OCI-LY7 (cell line): Measurements from ENCODE around the gene TAOK1. TPM values are rescaled to one million over a fixed set of nuclear protein-coding genes. Genes with fewer than 3 reads are reported as not detected.

Experiments
- BruUV-seq: library from RNA; stranded (reverse); fragments of 400-500 nt; replicated peaks from 2 replicates; lab custom pipeline; 2021; lab: Mats Ljungman, UMichigan
- CTCF ChIA-PET: fragments of 300-600 bp; sonication (Branson Sonifier 250); formaldehyde crosslinking; loops from one replicate; lab custom pipeline; 2022; ENCODE audit warnings: antibody characterized with exemption; ENCODE audit not compliant: unreplicated experiment; lab: Charles Lee
- POLR2A ChIA-PET: fragments of 300-600 bp; sonication (Branson Sonifier 250); formaldehyde crosslinking; loops from one replicate; lab custom pipeline; 2022; ENCODE audit warnings: antibody characterized with exemption; lab: Charles Lee
- DNase-seq: peaks from one replicate; pipeline ENCODE4 v3.0.0-alpha.2; 2015; ENCODE audit warnings: low spot score
- H2AFZ ChIP-seq: fragments of 200-600 bp; sonication (generic), shearing (Covaris generic); 2 replicates; pipeline ENCODE4 v1.6.1; 2014; ENCODE audit warnings: mild to moderate bottlenecking, antibody characterized with exemption, low read length, moderate library complexity
- H3K27ac ChIP-seq: fragments of 200-600 bp; sonication (generic); 2 replicates; pipeline ENCODE4 v1.5.1; 2014; ENCODE audit warnings: mixed run types, low read depth, mild to moderate bottlenecking, moderate library complexity, low read length, inconsistent platforms; ENCODE audit not compliant: poor library complexity, severe bottlenecking
- H3K36me3 ChIP-seq: fragments of 200-600 bp; sonication (generic); 2 replicates; pipeline ENCODE4 v1.6.1; 2014; ENCODE audit warnings: mild to moderate bottlenecking, antibody characterized with exemption, low read length, moderate library complexity, mixed read lengths; ENCODE audit not compliant: insufficient read depth
- H3K4me1 ChIP-seq: fragments of 200-600 bp; sonication (generic); 2 replicates; pipeline ENCODE4 v1.5.1; 2014; ENCODE audit warnings: mild to moderate bottlenecking, low read length; ENCODE audit not compliant: insufficient read depth, poor library complexity, severe bottlenecking
- H3K4me2 ChIP-seq: fragments of 200-600 bp; sonication (generic); 2 replicates; pipeline ENCODE4 v1.6.1; 2014; ENCODE audit warnings: mild to moderate bottlenecking, low read length
- H3K4me3 ChIP-seq: fragments of 200-600 bp; sonication (generic); 2 replicates; pipeline ENCODE4 v1.5.1; 2014; ENCODE audit warnings: mild to moderate bottlenecking, low read depth, low read length; ENCODE audit not compliant: poor library complexity, severe bottlenecking
- H3K79me2 ChIP-seq: fragments of 200-600 bp; sonication (generic); 2 replicates; pipeline ENCODE4 v1.6.1; 2016; ENCODE audit warnings: low read depth, mild to moderate bottlenecking, low read length, moderate library complexity, mixed read lengths; ENCODE audit not compliant: insufficient read depth
- H3K9me2 ChIP-seq: fragments of 200-600 bp; sonication (generic); 2 replicates; pipeline ENCODE4 v1.6.1; 2016; ENCODE audit warnings: mild to moderate bottlenecking, low read length, mixed read lengths; ENCODE audit not compliant: insufficient read depth
- H3K9me3 ChIP-seq: fragments of 200-600 bp; sonication (generic); 2 replicates; pipeline ENCODE4 v1.6.1; 2014; ENCODE audit warnings: mild to moderate bottlenecking, mixed run types, low read length, mixed read lengths
- H4K20me1 ChIP-seq: fragments of 200-600 bp; sonication (generic); 2 replicates; pipeline ENCODE4 v1.6.1; 2014; ENCODE audit warnings: mild to moderate bottlenecking, antibody characterized with exemption, low read length, moderate library complexity, mixed read lengths; ENCODE audit not compliant: insufficient read depth
- EZH2phosphoT487 ChIP-seq: fragments of 200-600 bp; sonication (generic); IDR thresholded peaks from 2 replicates; pipeline ENCODE4 v1.6.1; 2018; ENCODE audit warnings: low read depth, borderline replicate concordance, mild to moderate bottlenecking, mixed run types, antibody characterized with exemption, low read length, moderate library complexity, mixed read lengths
- intact Hi-C: fragments of 100-400 bp; cut with micrococcal nuclease; formaldehyde crosslinking; loops from one replicate; pipeline ENCODE4 v1.10.0; 2022; ENCODE audit not compliant: unreplicated experiment
- total RNA-seq, 2 experiments: library from RNA; depleted of rRNA in 1 of 2; stranded (reverse); fragments of >200 nt in 1 of 2; shearing (Covaris generic) in 1 of 2; gene quantifications; 2 replicates each; pipeline ENCODE4 v1.2.3, GENCODE V29; 2014 to 2022
- TF ChIP-seq, protein P1 (sequence below): fragments of 200-600 bp; sonication (generic); conservative IDR thresholded peaks from 2 replicates; pipeline ENCODE4 v1.5.1; 2014; ENCODE audit warnings: mild to moderate bottlenecking, antibody characterized with exemption, low read length, moderate library complexity, mixed read lengths

TAOK1 gene
- total RNA-seq, 2 experiments from 2014 or later, result 30.4 to 46.8 TPM

DNA sequence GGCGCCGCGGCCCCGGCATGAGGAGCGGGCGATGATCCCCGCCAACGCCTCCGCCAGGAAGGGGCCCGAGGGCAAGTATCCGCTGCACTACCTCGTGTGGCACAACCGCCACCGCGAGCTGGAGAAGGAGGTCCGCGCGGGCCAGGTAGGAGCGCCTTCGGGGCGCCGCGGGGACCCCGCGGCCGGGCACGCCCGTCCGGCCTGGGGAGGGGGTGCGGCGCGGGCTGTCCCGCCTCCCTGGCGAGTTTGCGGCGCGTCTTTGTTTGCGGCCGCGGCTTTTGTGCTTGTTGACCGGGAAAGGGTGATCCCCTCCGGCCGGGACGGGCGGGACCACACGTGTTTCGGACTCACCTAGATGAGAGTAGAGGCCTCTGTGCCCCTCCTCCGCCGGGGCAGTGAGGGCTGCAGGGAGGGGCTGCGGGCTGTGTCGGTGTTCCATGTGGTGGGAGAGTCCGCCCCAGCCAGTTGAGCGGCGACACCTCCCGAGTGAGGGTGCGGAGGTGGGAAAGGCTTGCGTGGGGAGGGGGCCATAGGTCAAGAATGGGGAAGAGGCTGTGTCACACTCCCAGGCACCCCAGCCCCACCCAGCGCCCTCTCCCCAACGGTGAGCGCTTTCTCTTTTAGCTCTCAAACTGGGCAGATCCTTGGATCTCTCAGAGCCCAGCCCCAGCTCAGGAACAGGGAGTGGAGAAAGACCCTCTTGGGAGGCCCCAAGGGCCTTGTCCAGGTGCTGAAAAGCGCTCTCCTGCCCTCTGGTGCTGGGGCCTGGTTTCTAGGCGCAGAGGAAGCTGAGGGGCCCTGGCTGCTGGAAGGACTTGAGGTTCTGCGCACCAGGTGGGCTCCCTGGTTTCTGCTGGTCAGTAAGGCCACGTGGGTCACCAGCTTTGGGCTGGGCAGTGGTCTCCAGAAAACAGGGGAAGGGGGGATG, 203.7 kb downstream of the TAOK1 start:
- BruUV-seq, result no TSS peak
- intact Hi-C loops, result loop anchor here (1.0 kb wide), 1 partner anchor 19 kb away; no protein-coding TSS in a partner anchor
- TF ChIP-seq EZH2phosphoT487, result no peak
- TF ChIP-seq, protein P1, sequence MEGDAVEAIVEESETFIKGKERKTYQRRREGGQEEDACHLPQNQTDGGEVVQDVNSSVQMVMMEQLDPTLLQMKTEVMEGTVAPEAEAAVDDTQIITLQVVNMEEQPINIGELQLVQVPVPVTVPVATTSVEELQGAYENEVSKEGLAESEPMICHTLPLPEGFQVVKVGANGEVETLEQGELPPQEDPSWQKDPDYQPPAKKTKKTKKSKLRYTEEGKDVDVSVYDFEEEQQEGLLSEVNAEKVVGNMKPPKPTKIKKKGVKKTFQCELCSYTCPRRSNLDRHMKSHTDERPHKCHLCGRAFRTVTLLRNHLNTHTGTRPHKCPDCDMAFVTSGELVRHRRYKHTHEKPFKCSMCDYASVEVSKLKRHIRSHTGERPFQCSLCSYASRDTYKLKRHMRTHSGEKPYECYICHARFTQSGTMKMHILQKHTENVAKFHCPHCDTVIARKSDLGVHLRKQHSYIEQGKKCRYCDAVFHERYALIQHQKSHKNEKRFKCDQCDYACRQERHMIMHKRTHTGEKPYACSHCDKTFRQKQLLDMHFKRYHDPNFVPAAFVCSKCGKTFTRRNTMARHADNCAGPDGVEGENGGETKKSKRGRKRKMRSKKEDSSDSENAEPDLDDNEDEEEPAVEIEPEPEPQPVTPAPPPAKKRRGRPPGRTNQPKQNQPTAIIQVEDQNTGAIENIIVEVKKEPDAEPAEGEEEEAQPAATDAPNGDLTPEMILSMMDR, result peak; percentile 66
- peaks cover 11% of the 10 kb centered on the region; the same call in 1 of the 2 replicates for H4K20me1 ChIP-seq
- peak overlapping the region; percentile 72 for H2AFZ ChIP-seq
- peak overlapping the region; percentile 92 for H3K4me3 ChIP-seq
- no peaks in the 10 kb centered on the region for H3K9me3 ChIP-seq
- H3K9me2 ChIP-seq, result no peaks in the 10 kb centered on the region
- peaks cover 38% of the 10 kb centered on the region for H3K4me1 ChIP-seq
- peak; percentile 56 for DNase-seq
- no peaks in the 10 kb centered on the region for H3K36me3 ChIP-seq
- H3K27ac ChIP-seq, result no peak overlapping the region
- ChIA-PET CTCF (interaction anchor here (0.6 kb wide), 1 partner anchor 10 kb away, joined by 6 read pairs; no protein-coding TSS in a partner anchor), POLR2A (interaction anchor here (1.0 to 1.9 kb wide), 3 partner anchors 13 to 129 kb away, joined by 3 to 5 read pairs (median 5); no protein-coding TSS in a partner anchor)
- H3K4me2 ChIP-seq, result peak overlapping the region; percentile 76
- H3K79me2 ChIP-seq, result peaks cover 8% of the 10 kb centered on the region; the same call in 1 of the 2 replicates

DNA sequence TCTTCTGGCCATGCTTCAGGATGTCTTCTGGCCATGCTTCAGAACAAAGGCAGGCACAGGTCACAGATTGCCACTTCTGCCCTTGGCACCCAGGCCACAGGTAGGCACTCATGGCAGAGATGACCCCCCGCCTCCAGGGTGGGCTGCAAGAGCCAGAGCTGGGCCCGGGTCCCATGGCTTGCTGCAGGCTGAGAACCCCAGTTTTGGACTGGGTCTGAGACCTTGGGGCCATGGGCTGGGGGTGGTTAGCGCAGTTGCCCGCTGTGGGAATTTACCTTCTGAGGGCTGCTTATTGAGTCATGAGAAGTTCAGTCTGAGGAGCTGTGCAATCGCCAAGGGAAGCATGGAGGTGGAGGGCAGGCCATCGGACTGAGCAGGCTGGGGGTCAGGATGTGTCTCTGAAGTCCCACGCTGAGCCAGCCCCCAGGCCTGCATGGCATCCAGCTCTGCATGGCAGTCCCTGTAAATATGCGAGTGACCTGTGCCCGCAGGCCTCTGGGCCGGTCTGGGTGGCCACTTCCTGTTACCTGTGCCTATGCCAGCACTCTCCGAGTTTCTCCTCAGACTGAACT, 204.4 kb downstream of the TAOK1 start:
- BruUV-seq, result no TSS peak
- peak overlapping the region; percentile 92 for H3K4me3 ChIP-seq
- H3K4me1 ChIP-seq, result peaks cover 38% of the 10 kb centered on the region
- H3K9me3 ChIP-seq, result no peaks in the 10 kb centered on the region
- no peaks in the 10 kb centered on the region for H3K36me3 ChIP-seq
- no peaks in the 10 kb centered on the region for H3K9me2 ChIP-seq
- ChIA-PET CTCF (no interaction called here), POLR2A (no interaction called here)
- intact Hi-C loops, result loop anchor here (1.0 kb wide), 1 partner anchor 19 kb away; no protein-coding TSS in a partner anchor
- H2AFZ ChIP-seq, result no peak overlapping the region
- H4K20me1 ChIP-seq, result peaks cover 11% of the 10 kb centered on the region; the same call in 1 of the 2 replicates
- H3K4me2 ChIP-seq, result peak overlapping the region; percentile 76
- H3K79me2 ChIP-seq, result peaks cover 7% of the 10 kb centered on the region; the same call in 1 of the 2 replicates
- TF ChIP-seq, protein P1, result 0 out of 2 replicates have a peak, but pooled peaks have one; percentile 1
- TF ChIP-seq EZH2phosphoT487, result no peak
- no peak overlapping the region for H3K27ac ChIP-seq
- no peak for DNase-seq
